Neural cell (in vitro differentiated cells): ENCODE data around the gene ATP2B2. TPM values are rescaled to one million over a fixed set of nuclear protein-coding genes. Genes with fewer than 3 reads are reported as not detected.

Experiments
- H2AFZ ChIP-seq: fragments of 200-600, 300-800 bp; sonication (generic), shearing (Covaris generic); 2 replicates; pipeline ENCODE4 v1.6.0; 2014; ENCODE audit warnings: low read depth, mild to moderate bottlenecking, antibody characterized with exemption, low read length, moderate library complexity
- H3F3A ChIP-seq: fragments of 200-600 bp; shearing (Covaris generic); 2 replicates; pipeline ENCODE4 v1.6.1; 2016; ENCODE audit warnings: mild to moderate bottlenecking, moderate library complexity, mixed read lengths, antibody characterized with exemption, low read length; ENCODE audit not compliant: insufficient read depth, poor library complexity, severe bottlenecking
- H3K27ac ChIP-seq: fragments of 200-600, 300-800 bp; sonication (generic), shearing (Covaris generic); 2 replicates; pipeline ENCODE4 v1.5.1; 2014; ENCODE audit warnings: mild to moderate bottlenecking, low read length, moderate library complexity
- H3K27me3 ChIP-seq: fragments of 300-800, 200-600 bp; sonication (generic), shearing (Covaris generic); 2 replicates; pipeline ENCODE4 v1.6.0; 2014; ENCODE audit warnings: mild to moderate bottlenecking, low read depth, low read length, moderate library complexity; ENCODE audit not compliant: insufficient read depth
- H3K36me3 ChIP-seq: fragments of 300-800, 200-600 bp; sonication (generic), shearing (Covaris generic); 2 replicates; pipeline ENCODE4 v1.5.1; 2014; ENCODE audit warnings: mild to moderate bottlenecking, antibody characterized with exemption, low read length, moderate library complexity; ENCODE audit not compliant: insufficient read depth
- H3K4me2 ChIP-seq: fragments of 300-800, 200-600 bp; sonication (generic), shearing (Covaris generic); 2 replicates; pipeline ENCODE4 v1.6.0; 2014; ENCODE audit warnings: mild to moderate bottlenecking, low read length
- H3K4me3 ChIP-seq: fragments of 300-800, 200-600 bp; sonication (generic), shearing (Covaris generic); 2 replicates; pipeline ENCODE4 v1.5.1; 2014; ENCODE audit warnings: mild to moderate bottlenecking, low read length, moderate library complexity
- H3K79me2 ChIP-seq: fragments of 200-600 bp; shearing (Covaris generic); replicated peaks from 2 replicates; pipeline ENCODE4 v1.6.0; 2014; ENCODE audit warnings: mild to moderate bottlenecking, low read length, moderate library complexity; ENCODE audit not compliant: insufficient read depth
- H3K9ac ChIP-seq: fragments of 300-800, 200-600 bp; sonication (generic), shearing (Covaris generic); 2 replicates; pipeline ENCODE4 v1.6.1; 2016; ENCODE audit warnings: mild to moderate bottlenecking, low read length, mixed read lengths
- H3K9me2 ChIP-seq: fragments of 200-600 bp; shearing (Covaris generic); 2 replicates; pipeline ENCODE4 v1.6.1; 2016; ENCODE audit warnings: mild to moderate bottlenecking, low read length, mixed read lengths; ENCODE audit not compliant: insufficient read depth
- H3K9me3 ChIP-seq: fragments of 200-600, 300-800 bp; sonication (generic), shearing (Covaris generic); 2 replicates; pipeline ENCODE4 v1.6.1; 2016; ENCODE audit warnings: mild to moderate bottlenecking, mixed run types, low read length, moderate library complexity, mixed read lengths
- H4K20me1 ChIP-seq: fragments of 200-600 bp; shearing (Covaris generic); 2 replicates; pipeline ENCODE4 v1.6.1; 2016; ENCODE audit warnings: mild to moderate bottlenecking, mixed run types; ENCODE audit not compliant: insufficient read depth
- EP300 ChIP-seq: fragments of 450-650 bp; conservative IDR thresholded peaks from 2 replicates; pipeline ENCODE4 v1.6.1; 2014; ENCODE audit warnings: antibody characterized with exemption, mild to moderate bottlenecking, moderate library complexity; ENCODE audit not compliant: poor library complexity, severe bottlenecking
- EZH2 ChIP-seq: fragments of 200-600, 300-800 bp; shearing (Covaris generic), sonication (generic); IDR thresholded peaks from 2 replicates; pipeline ENCODE4 v1.6.1; 2014; ENCODE audit warnings: antibody characterized with exemption, low read length, borderline replicate concordance, mild to moderate bottlenecking; ENCODE audit not compliant: insufficient read depth, poor library complexity, severe bottlenecking
- MXI1 ChIP-seq: fragments of 450-650 bp; conservative IDR thresholded peaks from 2 replicates; pipeline ENCODE4 v1.6.1; 2014; ENCODE audit warnings: antibody characterized with exemption, mild to moderate bottlenecking; ENCODE audit not compliant: poor library complexity, severe bottlenecking
- POLR2AphosphoS5 ChIP-seq: IDR thresholded peaks from 2 replicates; pipeline ENCODE4 v1.6.1; 2012
- RAD21 ChIP-seq: fragments of 450-650 bp; conservative IDR thresholded peaks from 2 replicates; pipeline ENCODE4 v1.6.1; 2014; ENCODE audit warnings: antibody characterized with exemption, mild to moderate bottlenecking, moderate library complexity
- REST ChIP-seq: IDR thresholded peaks from 2 replicates; pipeline ENCODE4 v1.6.1; 2012; ENCODE audit warnings: borderline replicate concordance
- SMC3 ChIP-seq: fragments of 450-650 bp; conservative IDR thresholded peaks from 2 replicates; pipeline ENCODE4 v1.6.1; 2014; ENCODE audit warnings: antibody characterized with exemption, mild to moderate bottlenecking, moderate library complexity; ENCODE audit not compliant: poor library complexity
- TAF1 ChIP-seq: IDR thresholded peaks from 2 replicates; pipeline ENCODE4 v1.6.1; 2012; ENCODE audit warnings: low read depth
- polyA plus RNA-seq: library from polyadenylated mRNA; depleted of rRNA; stranded (reverse); fragments of >200 nt; gene quantifications from 2 replicates; pipeline ENCODE4 v1.2.3, GENCODE V29; 2014
- TF ChIP-seq, protein P1 (sequence below): fragments of 450-650 bp; IDR thresholded peaks from 2 replicates; pipeline ENCODE4 v1.5.1; 2014; ENCODE audit warnings: antibody characterized with exemption, mild to moderate bottlenecking, moderate library complexity; ENCODE audit not compliant: poor library complexity, severe bottlenecking

The ATP2B2 gene
- polyA plus RNA-seq, 1 donor from 2014 or later: 8.3 TPM

GRCh38 chr3:10335190-10335738 is 170.1 kb downstream of the ATP2B2 start:
- Histone ChIP-seq H3K9me2 (no peaks in the 10 kb centered on the region), H3K9me3 (no peaks in the 10 kb centered on the region), H3K4me2 (no peak overlapping the region), H3K27ac (no peak overlapping the region), H3K36me3 (no peaks in the 10 kb centered on the region), H3K4me3 (no peak overlapping the region), H3F3A (no peaks in the 10 kb centered on the region), H3K27me3 (no peaks in the 10 kb centered on the region), H3K9ac (no peak overlapping the region), H2AFZ (no peak overlapping the region), H3K79me2 (no peaks in the 10 kb centered on the region), H4K20me1 (no peaks in the 10 kb centered on the region)
- no peak for TF ChIP-seq SMC3
- no peak for TF ChIP-seq POLR2AphosphoS5
- TF ChIP-seq REST: no peak
- TF ChIP-seq EP300: no peak
- TF ChIP-seq, protein P1, sequence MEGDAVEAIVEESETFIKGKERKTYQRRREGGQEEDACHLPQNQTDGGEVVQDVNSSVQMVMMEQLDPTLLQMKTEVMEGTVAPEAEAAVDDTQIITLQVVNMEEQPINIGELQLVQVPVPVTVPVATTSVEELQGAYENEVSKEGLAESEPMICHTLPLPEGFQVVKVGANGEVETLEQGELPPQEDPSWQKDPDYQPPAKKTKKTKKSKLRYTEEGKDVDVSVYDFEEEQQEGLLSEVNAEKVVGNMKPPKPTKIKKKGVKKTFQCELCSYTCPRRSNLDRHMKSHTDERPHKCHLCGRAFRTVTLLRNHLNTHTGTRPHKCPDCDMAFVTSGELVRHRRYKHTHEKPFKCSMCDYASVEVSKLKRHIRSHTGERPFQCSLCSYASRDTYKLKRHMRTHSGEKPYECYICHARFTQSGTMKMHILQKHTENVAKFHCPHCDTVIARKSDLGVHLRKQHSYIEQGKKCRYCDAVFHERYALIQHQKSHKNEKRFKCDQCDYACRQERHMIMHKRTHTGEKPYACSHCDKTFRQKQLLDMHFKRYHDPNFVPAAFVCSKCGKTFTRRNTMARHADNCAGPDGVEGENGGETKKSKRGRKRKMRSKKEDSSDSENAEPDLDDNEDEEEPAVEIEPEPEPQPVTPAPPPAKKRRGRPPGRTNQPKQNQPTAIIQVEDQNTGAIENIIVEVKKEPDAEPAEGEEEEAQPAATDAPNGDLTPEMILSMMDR: no peak
- TF ChIP-seq MXI1: no peak
- no peak for TF ChIP-seq EZH2
- TF ChIP-seq TAF1: no peak
- TF ChIP-seq RAD21: no peak

DNA sequence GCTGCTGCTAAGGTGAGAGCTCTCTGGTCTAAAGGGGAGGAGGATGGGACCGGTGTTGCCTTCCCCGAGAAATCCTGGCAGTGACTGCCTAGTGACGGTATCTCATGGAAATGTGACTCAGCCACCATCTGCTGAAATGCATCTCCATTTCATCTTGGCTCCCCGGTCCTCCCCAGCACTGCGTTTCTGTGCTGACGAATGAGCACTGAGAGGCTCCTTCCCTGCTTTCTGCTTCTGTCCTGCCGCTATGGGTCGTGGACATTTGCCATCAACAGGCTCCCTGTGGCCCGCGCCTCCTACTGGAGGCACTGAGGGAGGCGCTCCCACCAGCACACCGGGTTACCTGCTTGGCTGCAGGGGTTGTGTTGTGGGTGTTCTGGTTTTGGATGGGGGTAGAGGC is 170.9 kb downstream of the ATP2B2 start:
- TF ChIP-seq REST: no peak
- Histone ChIP-seq H3K4me3 (no peak overlapping the region), H3K9ac (no peak overlapping the region), H3K27me3 (no peaks in the 10 kb centered on the region), H3K9me2 (no peaks in the 10 kb centered on the region), H3K4me2 (no peak overlapping the region), H3K36me3 (no peaks in the 10 kb centered on the region), H4K20me1 (no peaks in the 10 kb centered on the region), H3K79me2 (no peaks in the 10 kb centered on the region), H2AFZ (no peak overlapping the region), H3F3A (no peaks in the 10 kb centered on the region), H3K9me3 (no peaks in the 10 kb centered on the region), H3K27ac (no peak overlapping the region)
